Stimulated activated CD4-positive, alpha-beta T cell treated with anti-CD3 and anti-CD28 coated beads, Interleukin-1b, Interleukin-23, amount 100 ng/mL, for 48 hours (primary cell): ENCODE data around the gene FGFR2.
"Not testable (repeated sequence)": the region's sequence is repeated elsewhere in the genome, so short reads cannot be mapped to it uniquely, and the experiment has no call there.

ENCODE experiments used
- DNase-seq: peaks from one replicate; pipeline ENCODE4 v3.0.0-alpha.2; 2020

The FGFR2 gene

GRCh38 chr10:121520526-121520925, 77.7 kb downstream of the FGFR2 start:
- DNase-seq, result not testable (repeated sequence)

GRCh38 chr10:121519901-121520493, 78.2 kb downstream of the FGFR2 start:
- DNase-seq, result no peak

DNA sequence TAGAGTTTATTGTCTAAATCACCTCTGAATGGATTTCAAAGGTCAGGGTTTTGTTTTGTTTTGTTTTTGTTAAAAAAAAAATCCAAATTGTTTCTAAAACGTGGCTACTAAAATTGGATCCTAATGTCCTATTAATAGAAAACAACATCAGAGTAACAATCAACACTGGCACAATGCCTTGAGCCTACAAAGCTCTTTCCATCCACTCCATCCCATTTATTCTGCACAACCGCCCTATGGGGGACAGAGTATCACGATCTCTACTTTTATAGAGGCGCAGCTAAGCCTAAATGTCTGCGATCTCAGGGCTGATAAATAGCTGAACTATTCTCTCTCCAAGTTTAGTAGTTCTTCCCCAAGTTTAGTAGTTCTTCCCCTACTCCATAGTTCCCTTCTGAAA, 78.8 kb downstream of the FGFR2 start:
- DNase-seq, result no peak

DNA sequence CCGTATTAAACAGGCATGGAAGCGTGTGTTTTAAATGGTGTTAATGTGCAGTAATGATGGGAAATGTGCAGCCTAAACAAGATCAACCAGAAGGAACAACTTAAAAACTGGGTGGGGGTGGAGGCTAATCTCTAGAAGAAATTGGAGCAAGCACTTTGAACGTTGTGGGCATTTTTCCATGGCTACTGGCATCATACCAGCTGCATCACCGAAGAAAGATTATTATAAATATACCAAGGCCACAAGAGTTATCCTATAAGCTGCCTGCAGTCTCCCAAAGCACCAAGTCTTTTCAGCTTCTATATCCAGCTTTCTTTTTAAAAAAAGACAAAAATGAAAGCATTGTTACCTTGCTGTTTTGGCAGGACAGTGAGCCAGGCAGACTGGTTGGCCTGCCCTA, 79.9 kb downstream of the FGFR2 start:
- no peak for DNase-seq

DNA sequence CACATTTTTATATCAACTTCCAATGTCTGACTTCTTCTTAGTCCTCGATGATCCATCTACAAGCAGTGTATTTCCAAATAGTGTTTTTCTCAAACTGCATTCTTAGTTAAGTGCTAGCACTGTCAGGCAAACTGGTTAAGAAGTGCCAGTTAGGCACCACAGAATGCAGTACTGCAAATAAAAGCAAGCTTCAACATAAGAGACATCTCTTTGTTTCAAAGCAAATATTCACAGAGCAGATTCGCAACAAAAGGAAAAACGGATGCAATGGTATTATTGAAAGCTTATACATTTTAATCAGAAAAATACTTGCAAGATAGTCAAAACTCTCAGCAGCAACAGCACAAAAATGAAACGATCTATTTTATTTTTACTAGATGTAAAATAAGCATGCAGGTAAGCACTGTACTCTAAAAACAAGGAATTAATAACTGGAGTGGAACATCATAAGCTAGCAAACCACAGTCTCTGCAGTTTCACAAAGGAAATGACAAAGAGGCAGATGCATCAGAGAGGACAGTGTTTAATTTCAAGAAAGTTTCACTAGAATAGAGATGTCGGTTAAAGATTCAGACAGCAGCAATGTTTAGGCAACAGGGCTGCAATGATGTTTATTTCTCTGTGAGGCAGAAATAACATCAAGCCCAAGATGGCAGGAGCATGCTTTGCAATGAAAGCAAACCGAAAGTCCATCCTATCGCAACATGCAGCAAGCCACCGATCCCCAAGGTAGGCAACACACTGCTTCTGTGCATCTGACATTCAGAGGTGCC, 82.0 kb downstream of the FGFR2 start:
- no peak for DNase-seq

DNA sequence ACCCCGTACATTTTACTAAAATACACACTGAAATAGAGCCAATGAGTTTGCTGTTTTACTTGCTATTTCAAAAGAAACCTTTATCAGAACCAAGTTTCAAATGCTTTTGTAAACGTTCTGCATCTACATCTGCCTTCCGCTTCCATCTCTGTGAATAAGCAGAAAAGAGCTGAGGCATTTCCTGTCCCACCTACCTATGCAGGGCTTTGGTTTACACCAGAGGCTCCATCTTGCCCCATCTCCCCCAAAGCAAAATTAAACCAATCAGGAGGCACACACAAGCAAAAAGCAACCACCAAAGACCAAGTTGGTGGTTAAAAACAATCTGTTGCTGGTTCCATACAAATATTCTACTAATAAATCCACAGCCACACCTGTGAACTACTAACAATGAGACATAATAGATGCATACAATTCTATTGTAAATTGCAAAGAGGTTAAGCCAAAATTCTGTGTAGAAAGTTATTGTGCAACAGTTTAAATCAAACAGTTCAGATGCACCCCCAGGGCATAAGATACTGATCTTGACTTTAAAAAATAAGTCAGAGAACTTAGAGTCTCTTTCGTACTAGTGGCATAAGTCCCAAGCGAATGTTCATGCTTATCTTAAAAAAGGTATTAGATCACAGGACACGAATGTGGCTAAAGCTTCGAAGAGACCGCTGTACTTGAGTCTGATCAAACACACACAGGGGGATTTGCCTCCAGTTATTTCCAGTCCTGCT, 83.9 kb downstream of the FGFR2 start:
- DNase-seq, result no peak

GRCh38 chr10:121511943-121512342, 86.3 kb downstream of the FGFR2 start:
- no peak for DNase-seq

DNA sequence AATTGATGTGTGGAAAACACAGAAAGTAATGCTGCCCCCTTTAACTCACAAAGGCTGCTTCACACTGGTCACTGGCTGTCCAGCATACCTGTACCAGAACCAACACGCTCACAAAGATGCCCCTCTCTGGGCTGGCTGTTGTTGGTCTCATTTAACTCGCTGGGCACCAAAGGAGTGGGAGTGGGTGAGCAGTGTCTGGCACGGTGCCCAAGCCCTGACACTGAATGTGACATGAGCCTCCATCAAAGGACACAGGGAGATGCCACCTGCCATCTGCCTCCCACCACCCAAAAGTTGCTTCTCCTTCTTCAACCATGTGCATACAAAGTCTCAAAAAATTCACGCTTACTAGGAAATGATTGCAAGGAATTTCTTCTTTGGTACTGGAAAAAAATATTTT, 86.8 kb downstream of the FGFR2 start:
- no peak for DNase-seq

DNA sequence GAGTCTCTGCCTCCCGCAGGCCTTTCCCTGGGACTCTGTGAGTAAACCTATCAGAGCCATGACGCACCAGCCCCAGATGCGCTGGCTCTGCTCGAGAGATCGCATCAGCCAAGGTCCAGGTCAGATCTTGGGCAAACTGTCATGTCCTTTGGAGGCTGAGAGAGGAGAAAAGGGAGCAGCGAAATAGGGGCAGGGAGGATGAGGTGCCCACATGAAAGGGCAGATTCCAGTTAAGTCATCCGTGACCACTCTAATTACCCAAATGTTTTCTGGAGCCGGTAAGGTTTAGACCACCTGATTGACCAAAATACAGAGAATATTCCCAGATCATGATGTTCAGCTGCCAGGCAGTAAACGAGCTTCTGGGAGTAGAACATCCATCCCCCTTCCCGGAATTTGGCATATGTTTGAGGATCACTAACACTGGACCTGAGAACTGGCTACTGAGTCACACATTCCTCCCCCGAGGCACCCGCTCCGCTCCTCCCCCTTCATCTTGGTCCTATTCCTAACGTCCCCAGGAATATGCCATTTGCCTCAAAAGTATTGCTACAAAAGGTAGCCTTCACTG, 88.0 kb downstream of the FGFR2 start:
- no peak for DNase-seq

GRCh38 chr10:121509796-121510195, 88.4 kb downstream of the FGFR2 start:
- no peak for DNase-seq

DNA sequence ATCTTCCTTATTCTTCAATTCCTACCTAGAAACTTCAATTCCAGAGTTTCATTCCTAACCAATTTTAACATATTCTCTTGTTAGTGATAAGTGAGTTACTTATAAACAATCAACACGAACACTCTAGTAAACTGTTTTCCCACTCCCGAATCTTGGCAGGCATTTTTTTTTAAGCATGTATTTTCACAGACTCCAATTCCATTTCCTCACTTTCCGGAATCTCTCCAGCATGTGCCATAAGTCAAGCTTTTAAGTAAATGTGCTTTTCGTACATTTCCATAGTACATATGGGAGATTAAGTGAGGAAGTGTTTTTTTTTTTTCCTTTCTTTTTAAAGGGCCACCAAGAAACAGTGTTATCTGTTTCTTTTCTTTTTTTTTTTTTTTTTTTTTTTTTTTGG, 89.1 kb downstream of the FGFR2 start:
- no peak for DNase-seq

DNA sequence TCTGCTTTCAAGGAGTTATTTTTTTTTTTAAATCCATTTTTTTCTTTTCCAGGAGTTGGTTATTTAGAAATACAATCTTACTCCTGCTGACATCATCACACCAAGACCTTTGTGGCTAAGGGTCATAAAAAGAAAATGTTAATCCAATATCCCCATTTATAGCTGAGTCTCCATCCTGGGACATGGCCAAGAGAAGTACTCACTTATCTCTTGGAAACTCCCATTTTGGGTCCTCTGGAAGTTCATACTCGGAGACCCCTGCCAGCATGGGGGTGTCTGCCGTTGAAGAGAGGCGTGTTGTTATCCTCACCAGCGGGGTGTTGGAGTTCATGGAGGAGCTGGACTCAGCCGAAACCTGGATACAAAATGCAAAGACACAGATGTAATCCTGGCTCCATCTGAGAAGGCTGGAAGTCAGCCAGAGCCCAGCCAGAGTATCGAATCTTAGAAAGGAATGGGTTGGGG, 94.6 kb downstream of the FGFR2 start:
- no peak for DNase-seq

GRCh38 chr10:121501796-121502195, 96.4 kb downstream of the FGFR2 start:
- no peak for DNase-seq

- DNase-seq, result no peak
These were observed 97.4 kb downstream of the FGFR2 start for GRCh38 chr10:121500701-121501332.

DNA sequence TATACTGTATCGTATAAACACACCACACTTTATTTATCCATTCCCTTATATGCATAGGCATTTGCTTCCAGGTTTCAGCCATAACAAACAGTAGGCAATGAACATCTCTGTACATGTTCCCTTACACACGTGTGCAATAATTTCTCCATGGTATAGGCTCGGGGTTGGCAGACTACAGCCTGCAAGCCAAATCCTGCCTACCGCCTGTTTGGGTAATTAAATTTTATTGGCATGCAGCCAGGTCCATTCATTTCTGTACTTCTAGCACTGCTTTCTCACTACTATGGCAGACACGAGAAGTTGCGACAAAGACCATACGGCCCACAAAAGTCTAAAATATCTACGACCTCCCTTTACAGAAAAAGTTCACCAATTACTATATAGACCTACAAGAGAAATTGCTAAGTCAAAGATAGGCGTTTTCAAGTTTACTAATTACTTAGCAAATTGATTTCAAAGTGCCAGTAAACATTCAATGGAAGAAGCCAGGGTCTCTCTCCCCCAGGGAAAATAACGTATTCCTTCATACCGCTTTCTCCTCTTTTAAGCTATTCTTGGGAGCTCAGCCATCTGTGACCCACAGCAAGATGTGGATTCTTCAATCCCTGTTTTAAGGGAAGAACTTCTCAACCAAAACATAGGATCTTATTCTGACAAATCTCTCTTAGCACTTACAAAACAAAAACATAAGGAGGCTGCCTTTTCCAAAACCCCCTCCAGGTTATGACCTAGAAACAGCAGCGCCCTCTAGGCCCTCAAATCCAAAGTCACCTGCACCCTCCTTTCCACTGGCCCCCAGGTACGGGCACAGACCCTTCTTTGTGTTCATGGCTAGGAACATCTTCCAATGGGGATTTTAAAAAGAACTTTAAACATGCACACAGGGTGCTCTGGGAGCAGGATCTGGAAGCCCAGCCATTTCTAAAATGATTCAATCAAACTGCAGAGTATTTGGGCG, 100.5 kb downstream of the FGFR2 start:
- no peak for DNase-seq

GRCh38 chr10:121495719-121496118, 102.5 kb downstream of the FGFR2 start:
- no peak for DNase-seq

DNA sequence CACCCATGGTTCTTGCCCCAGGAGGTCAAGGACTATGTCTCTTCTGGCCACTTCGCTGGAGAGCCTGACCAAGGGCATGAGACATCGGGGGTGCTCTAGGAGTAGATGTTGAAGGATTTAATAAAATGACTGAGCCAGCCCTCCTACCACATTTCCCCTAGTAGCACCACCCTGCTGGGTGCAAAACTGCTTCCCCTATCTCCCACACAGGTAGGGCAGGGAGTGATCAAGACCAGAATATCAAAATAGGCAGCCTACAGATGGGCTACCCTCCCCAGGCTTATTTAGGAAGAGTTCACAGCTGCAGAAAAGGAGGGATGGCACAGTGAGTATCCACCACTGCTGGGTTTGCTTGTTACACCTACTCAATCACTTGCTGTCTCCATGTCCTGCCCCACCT, 103.9 kb downstream of the FGFR2 start:
- DNase-seq, result no peak

DNA sequence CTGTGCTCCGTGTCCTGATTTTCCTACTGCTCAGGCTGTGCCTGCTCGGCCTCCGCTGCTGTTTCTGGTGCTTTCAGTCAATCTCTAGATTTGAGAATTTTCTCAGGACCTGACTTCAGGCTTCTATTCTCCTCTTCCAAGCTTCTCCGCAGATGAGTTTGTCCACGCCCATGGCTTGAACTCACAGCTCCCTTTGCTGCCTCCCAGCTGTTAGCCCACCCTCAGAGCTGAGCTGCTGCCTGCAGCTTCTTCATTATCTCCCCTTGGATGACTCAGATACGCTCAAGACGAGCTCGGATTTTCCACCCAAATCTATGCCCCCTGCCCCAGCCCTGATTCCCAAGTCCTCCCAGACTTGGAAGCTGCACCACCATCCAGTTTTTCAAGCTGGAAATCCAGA, 104.7 kb downstream of the FGFR2 start:
- no peak for DNase-seq

GRCh38 chr10:121490871-121491519, 107.2 kb downstream of the FGFR2 start:
- DNase-seq, result no peak

DNA sequence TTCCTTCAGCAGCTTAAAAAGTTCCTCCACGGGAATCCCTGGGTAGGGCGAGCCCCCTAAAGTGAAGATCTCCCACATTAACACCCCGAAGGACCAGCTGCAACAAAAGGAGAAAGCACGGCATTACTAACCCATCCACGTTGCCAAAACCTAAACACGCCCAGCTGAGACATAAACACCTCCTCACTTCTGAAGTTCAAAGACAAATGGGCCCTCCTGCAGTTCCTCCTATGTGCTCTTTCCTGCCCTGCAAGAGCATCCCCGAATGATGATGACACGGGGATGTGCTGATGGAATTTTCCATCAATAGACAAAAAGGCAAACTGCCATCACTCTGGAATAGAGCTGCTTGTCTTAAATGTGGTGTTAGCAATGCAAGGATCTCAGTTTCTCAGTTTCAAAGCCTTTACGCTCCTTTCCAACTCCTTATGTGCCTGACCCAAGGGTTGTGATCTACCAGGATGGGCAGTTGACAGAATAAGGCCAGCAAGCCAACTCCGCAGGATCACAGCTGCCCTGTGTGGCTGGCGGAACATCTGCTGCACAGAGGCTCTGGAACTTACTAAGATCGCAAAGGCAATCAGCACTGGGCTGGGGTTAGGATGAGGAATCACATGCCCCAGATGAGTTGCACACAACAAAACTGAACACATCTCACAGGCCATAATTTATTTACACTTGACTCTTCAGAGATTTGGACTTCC, 112.7 kb downstream of the FGFR2 start:
- DNase-seq, result no peak

GRCh38 chr10:121484816-121485215, 113.4 kb downstream of the FGFR2 start:
- DNase-seq, result no peak
